ENCODE measurements around the gene CCDC88B.
A peak's percentile ranks its signal among the peaks of the same experiment; 100 is the strongest.

- TF ChIP-seq POLR2AphosphoS5 (IDR thresholded peaks at IDR 0.05) (no peak), EP300 (IDR thresholded peaks at IDR 0.05) (no peak), CTCF (IDR thresholded peaks at IDR 0.05) (peak; percentile 14 to 76)
Observed at GRCh38 chr11:64355078-64355940, 15.3 kb downstream of the CCDC88B start.

Measured in suprapubic skin (tissue), 4 donors.